ENCODE measurements around the gene ZNF76. TPM values are rescaled to one million over a fixed set of nuclear protein-coding genes. Genes with fewer than 3 reads are reported as not detected.
"Not testable (repeated sequence)": the region's sequence is repeated elsewhere in the genome, so short reads cannot be mapped to it uniquely, and the experiment has no call there.

The ZNF76 gene
- polyA plus RNA-seq, 1 of the 3 experiments (the other 2 are of a cell fraction), result 19.7 TPM

DNA sequence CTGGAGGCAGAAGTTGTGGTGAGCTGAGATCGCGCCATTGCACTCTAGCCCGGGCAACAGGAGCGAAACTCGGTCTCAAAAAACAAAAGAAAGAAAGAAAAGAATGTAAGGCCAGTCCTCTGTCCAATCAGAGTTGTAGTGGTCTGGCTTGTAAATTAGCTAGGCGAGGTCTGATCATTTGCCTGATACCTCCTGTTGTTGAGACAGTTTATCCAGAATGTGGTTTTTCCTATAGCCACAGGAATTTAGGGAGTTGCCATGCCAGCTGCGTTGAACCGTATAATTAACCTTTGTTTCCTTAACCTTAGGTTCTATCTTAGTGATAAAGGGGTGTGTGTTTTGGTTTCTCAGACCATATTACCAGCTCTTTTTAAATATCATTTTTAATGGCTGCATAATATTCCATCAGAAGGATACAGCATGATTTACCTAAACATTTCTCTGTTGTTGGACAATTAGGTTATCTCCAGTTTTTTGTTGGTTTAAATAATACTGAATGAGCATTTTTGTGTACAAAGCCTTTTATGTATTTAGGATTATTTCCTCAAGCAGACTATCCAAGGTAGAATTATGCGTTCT, 71.1 kb downstream of the ZNF76 start:
- Histone ChIP-seq H3K9ac (no peak overlapping the region), H3K27me3 (ENCODE audit: insufficient read depth) (no peaks in the 10 kb centered on the region; the same call in none of the 2 replicates), H3K79me2 (ENCODE audit: insufficient read depth) (no peaks in the 10 kb centered on the region), H3K36me3 (replicated peaks in 1 of 2; ENCODE audit: control insufficient read depth in 1 of 2, insufficient read depth in 2 of 2, low read length in 1 of 2) (no peaks in the 10 kb centered on the region), H3K9me3 (no peaks in the 10 kb centered on the region), H4K20me1 (ENCODE audit: insufficient read depth) (no peaks in the 10 kb centered on the region), H3K4me2 (no peak overlapping the region), H3F3A (replicated peaks; ENCODE audit: insufficient read depth) (no peaks in the 10 kb centered on the region), H3K4me1 (ENCODE audit: control insufficient read depth in 1 of 2, insufficient read depth in 2 of 2, low read depth in 1 of 2, low read length in 1 of 2) (no peaks in the 10 kb centered on the region; a peak in 1 of 4 replicates), H3K9me2 (no peaks in the 10 kb centered on the region), H2AFZ (ENCODE audit: low read depth) (no peak overlapping the region), H3K27ac (ENCODE audit: low read depth in 2 of 2, low read length in 1 of 2) (no peak overlapping the region), H3K4me3 (ENCODE audit: low read depth in 2 of 2, low read length in 1 of 2) (no peak overlapping the region)
- 89% methylated on average over 9 of the region's 9 CpGs for WGBS (ENCODE audit: low lambda C conversion rate)
- POLR2A ChIA-PET, result no interaction called here
- CTCF ChIA-PET, result interaction anchor here (0.9 to 2.6 kb wide), 5 partner anchors 11 to 119 kb away, joined by 5 to 11 read pairs (median 6); partner anchors contain the start of gene PPARD
- TF ChIP-seq MXI1 (IDR thresholded peaks at IDR 0.05; ENCODE audit: low read depth, low read length), result no peak
- no peak for TF ChIP-seq GABPA (IDR thresholded peaks at IDR 0.05; ENCODE audit: low read depth)
- TF ChIP-seq FOXJ3 (CRISPR knock-in tag; IDR thresholded peaks at IDR 0.05), result no peak
- no peak for TF ChIP-seq MEF2A (IDR thresholded peaks at IDR 0.05; ENCODE audit: borderline replicate concordance, low read depth)
- no peak for TF ChIP-seq IRF3 (IDR thresholded peaks at IDR 0.05; ENCODE audit: low read depth, low read length)
- no peak for DNase-seq

DNA sequence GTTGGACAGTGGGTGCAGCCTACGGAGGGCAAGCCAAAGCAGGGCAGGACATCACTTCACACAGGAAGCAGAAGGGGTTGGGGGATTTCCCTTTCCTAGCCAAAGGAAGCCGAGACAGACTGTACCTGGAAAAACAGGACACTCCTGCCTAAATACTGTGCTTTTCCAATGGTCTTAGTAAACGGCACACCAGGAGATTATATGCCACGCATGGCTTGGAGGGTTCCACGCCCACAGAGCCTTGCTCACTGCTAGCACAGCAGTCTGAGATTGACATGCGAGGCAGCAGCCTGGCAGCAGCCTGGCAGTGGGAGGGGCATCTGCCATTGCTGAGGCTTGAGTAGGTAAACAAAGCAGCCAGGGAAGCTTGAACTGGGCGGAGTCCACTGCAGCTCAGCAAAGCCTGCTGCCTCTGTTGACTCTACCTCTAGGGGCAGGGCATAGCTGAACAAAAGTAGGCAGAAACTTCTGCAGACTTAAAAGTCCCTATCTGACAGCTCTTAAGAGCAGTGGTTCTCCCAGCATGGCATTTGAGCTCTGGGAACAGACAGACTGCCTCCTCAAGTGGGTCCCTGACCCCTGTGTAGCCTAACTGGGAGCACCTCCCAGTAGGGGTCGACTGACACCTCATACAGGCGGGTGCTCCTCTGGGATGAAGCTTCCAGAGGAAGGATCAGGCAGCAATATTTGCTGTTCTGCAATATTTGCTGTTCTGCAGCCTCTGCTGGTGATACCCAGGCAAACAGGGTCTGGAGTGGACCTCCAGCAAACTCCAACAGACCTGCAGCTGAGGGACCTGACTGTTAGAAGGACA, 72.7 kb downstream of the ZNF76 start:
- H3K4me3 ChIP-seq (ENCODE audit: low read depth in 2 of 2, low read length in 1 of 2); POLR2A ChIA-PET; H3K9me2 ChIP-seq; H3F3A ChIP-seq (replicated peaks; ENCODE audit: insufficient read depth); H3K79me2 ChIP-seq (ENCODE audit: insufficient read depth); H2AFZ ChIP-seq (ENCODE audit: low read depth); H3K9ac ChIP-seq; H3K9me3 ChIP-seq; H3K27me3 ChIP-seq (ENCODE audit: insufficient read depth); H3K4me1 ChIP-seq (ENCODE audit: control insufficient read depth in 1 of 2, insufficient read depth in 2 of 2, low read depth in 1 of 2, low read length in 1 of 2); H4K20me1 ChIP-seq (ENCODE audit: insufficient read depth); H3K36me3 ChIP-seq (replicated peaks in 1 of 2; ENCODE audit: control insufficient read depth in 1 of 2, insufficient read depth in 2 of 2, low read length in 1 of 2); H3K27ac ChIP-seq (ENCODE audit: low read depth in 2 of 2, low read length in 1 of 2); H3K4me2 ChIP-seq; DNase-seq: not testable (repeated sequence)
- CTCF ChIA-PET, result interaction anchor here (1.4 to 1.5 kb wide), 2 partner anchors 10 to 117 kb away, joined by 4 to 6 read pairs; partner anchors contain the start of gene PPARD
- WGBS (ENCODE audit: low lambda C conversion rate), result 46% methylated on average over 6 of the region's 9 CpGs

DNA sequence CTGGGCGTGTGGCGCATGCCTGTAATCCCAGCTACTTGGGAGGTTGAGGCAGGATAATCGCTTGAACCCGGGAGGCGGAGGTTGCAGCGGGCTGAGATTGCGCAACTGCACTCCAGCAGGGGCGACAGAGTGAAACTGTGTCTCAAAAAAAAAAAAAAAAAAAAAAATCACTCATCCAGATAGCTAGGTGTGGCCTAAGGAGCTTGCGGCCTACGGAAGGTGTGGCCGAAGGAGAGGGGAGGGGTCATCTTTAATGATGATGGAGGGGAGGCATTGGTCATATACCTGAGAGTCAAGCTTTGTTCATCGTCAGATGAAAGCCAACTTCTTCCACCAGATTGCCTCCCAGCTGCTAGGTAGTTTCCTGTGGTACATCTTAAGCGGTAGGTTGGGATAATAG, 82.0 kb downstream of the ZNF76 start:
- Histone ChIP-seq H3K27me3 (ENCODE audit: insufficient read depth) (no peaks in the 10 kb centered on the region), H3K9me3 (no peaks in the 10 kb centered on the region), H3K9ac (no peak overlapping the region), H3K36me3 (replicated peaks in 1 of 2; ENCODE audit: control insufficient read depth in 1 of 2, insufficient read depth in 2 of 2, low read length in 1 of 2) (peaks cover 0 to 4% of the 10 kb centered on the region in 2 experiments), H3K4me2 (no peak overlapping the region), H3F3A (replicated peaks; ENCODE audit: insufficient read depth) (no peaks in the 10 kb centered on the region), H2AFZ (ENCODE audit: low read depth) (no peak overlapping the region), H3K9me2 (no peaks in the 10 kb centered on the region), H3K27ac (ENCODE audit: low read depth in 2 of 2, low read length in 1 of 2) (no peak overlapping the region), H4K20me1 (ENCODE audit: insufficient read depth) (peaks cover 6% of the 10 kb centered on the region; the same call in 1 of the 2 replicates), H3K4me1 (ENCODE audit: control insufficient read depth in 1 of 2, insufficient read depth in 2 of 2, low read depth in 1 of 2, low read length in 1 of 2) (peaks cover 0 to 22% of the 10 kb centered on the region in 2 experiments; a peak in 2 of 4 replicates), H3K4me3 (ENCODE audit: low read depth in 2 of 2, low read length in 1 of 2) (no peak overlapping the region), H3K79me2 (ENCODE audit: insufficient read depth) (peaks cover 40% of the 10 kb centered on the region)
- 88% methylated on average over 13 of the region's 13 CpGs for WGBS (ENCODE audit: low lambda C conversion rate)
- no peak for TF ChIP-seq ELF1 (IDR thresholded peaks at IDR 0.05)
- TF ChIP-seq YY1 (IDR thresholded peaks at IDR 0.05; ENCODE audit: low read depth), result no peak
- TF ChIP-seq, protein P1, sequence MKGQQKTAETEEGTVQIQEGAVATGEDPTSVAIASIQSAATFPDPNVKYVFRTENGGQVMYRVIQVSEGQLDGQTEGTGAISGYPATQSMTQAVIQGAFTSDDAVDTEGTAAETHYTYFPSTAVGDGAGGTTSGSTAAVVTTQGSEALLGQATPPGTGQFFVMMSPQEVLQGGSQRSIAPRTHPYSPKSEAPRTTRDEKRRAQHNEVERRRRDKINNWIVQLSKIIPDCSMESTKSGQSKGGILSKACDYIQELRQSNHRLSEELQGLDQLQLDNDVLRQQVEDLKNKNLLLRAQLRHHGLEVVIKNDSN (IDR thresholded peaks at IDR 0.05; ENCODE audit: borderline replicate concordance, low read depth), result no peak
- no peak for TF ChIP-seq MEF2A (IDR thresholded peaks at IDR 0.05; ENCODE audit: borderline replicate concordance, low read depth)
- no peak for TF ChIP-seq SMC3 (IDR thresholded peaks at IDR 0.05; ENCODE audit: low read depth, low read length)
- TF ChIP-seq TAF1 (IDR thresholded peaks at IDR 0.05; ENCODE audit: borderline replicate concordance, low read depth, low read length), result no peak
- TF ChIP-seq NFIC (IDR thresholded peaks at IDR 0.05; ENCODE audit: borderline replicate concordance), result no peak
- no peak for TF ChIP-seq TCF12 (IDR thresholded peaks at IDR 0.05)
- TF ChIP-seq, protein P2, sequence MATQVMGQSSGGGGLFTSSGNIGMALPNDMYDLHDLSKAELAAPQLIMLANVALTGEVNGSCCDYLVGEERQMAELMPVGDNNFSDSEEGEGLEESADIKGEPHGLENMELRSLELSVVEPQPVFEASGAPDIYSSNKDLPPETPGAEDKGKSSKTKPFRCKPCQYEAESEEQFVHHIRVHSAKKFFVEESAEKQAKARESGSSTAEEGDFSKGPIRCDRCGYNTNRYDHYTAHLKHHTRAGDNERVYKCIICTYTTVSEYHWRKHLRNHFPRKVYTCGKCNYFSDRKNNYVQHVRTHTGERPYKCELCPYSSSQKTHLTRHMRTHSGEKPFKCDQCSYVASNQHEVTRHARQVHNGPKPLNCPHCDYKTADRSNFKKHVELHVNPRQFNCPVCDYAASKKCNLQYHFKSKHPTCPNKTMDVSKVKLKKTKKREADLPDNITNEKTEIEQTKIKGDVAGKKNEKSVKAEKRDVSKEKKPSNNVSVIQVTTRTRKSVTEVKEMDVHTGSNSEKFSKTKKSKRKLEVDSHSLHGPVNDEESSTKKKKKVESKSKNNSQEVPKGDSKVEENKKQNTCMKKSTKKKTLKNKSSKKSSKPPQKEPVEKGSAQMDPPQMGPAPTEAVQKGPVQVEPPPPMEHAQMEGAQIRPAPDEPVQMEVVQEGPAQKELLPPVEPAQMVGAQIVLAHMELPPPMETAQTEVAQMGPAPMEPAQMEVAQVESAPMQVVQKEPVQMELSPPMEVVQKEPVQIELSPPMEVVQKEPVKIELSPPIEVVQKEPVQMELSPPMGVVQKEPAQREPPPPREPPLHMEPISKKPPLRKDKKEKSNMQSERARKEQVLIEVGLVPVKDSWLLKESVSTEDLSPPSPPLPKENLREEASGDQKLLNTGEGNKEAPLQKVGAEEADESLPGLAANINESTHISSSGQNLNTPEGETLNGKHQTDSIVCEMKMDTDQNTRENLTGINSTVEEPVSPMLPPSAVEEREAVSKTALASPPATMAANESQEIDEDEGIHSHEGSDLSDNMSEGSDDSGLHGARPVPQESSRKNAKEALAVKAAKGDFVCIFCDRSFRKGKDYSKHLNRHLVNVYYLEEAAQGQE (IDR thresholded peaks at IDR 0.05; ENCODE audit: low read depth, low read length), result no peak
- ChIA-PET POLR2A (interaction anchor here (0.6 to 1.9 kb wide), 4 partner anchors 107 to 132 kb away, joined by 3 to 14 read pairs (median 4); partner anchors contain the start of gene RPL10A), CTCF (interaction anchor here (0.6 to 6.9 kb wide), 47 partner anchors 8 to 438 kb away, joined by 3 to 186 read pairs (median 5); partner anchors contain the start of genes FANCE, RPL10A and TEAD3)
- DNase-seq, result no peak

Data from SK-N-SH (cell line).